ENCODE data around the gene LDB2. TPM values are rescaled to one million over a fixed set of nuclear protein-coding genes. Genes with fewer than 3 reads are reported as not detected.

LDB2 gene
- total and polyA plus RNA-seq, 2 donors (not counting 3 experiments of a cell fraction or from before 2014, with no cell fraction given), result 127 to 223 TPM

DNA sequence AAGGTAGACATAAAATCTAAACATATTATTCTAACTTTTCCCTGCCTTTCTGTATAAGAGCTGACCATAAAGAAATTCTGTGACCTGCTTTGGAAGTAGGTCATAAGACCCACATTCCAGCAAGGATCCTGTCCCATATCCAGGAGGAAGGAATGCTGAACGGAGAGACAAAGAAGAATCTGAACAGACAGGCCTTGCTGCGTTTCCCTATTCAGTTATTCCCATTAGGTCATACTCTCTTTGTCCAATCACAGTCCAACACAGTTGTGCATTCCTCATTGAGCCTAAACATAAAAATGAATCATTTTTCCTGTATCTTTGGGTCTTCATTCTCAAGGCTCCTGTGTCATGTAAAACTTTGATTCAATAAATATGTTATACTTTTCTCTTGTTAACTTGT, 384.6 kb downstream of the LDB2 start:
- ChIA-PET POLR2A (no interaction called here), CTCF (no interaction called here)
- H2AFZ ChIP-seq (ENCODE audit: low read depth, low read length), result no peak overlapping the region
- no peaks in the 10 kb centered on the region for H3K9me1 ChIP-seq (replicated peaks; ENCODE audit: control insufficient read depth, extremely low read depth, insufficient read depth, low read length)
- no peak overlapping the region for H3K9ac ChIP-seq (replicated peaks; ENCODE audit: extremely low read depth, insufficient read depth, low read length)
- no peaks in the 10 kb centered on the region for H4K20me1 ChIP-seq (replicated peaks; ENCODE audit: control insufficient read depth, extremely low read depth, insufficient read depth, low read length)
- no peaks in the 10 kb centered on the region for H3K27me3 ChIP-seq (ENCODE audit: control insufficient read depth in 2 of 2, insufficient read depth in 2 of 2, low read length in 2 of 2)
- H3K4me1 ChIP-seq (ENCODE audit: control insufficient read depth, extremely low read depth, insufficient read depth, low read length), result no peaks in the 10 kb centered on the region
- H3K4me3 ChIP-seq (replicated peaks in 1 of 3; ENCODE audit: insufficient read depth in 1 of 3, low read depth in 1 of 3, low read length in 3 of 3), result no peak overlapping the region
- no peak for FAIRE-seq
- H3K4me2 ChIP-seq (ENCODE audit: insufficient read depth, low read length), result no peak overlapping the region
- H3K36me3 ChIP-seq (ENCODE audit: control insufficient read depth in 2 of 2, extremely low read depth in 1 of 2, insufficient read depth in 2 of 2, low read length in 2 of 2), result peaks cover 0 to 8% of the 10 kb centered on the region in 2 experiments
- dilution Hi-C loops (cut with MboI; ENCODE audit: extremely low pct_ligation_motif_present, low sequenced_read_pairs), result no loop called here
- H3K27ac ChIP-seq (ENCODE audit: insufficient read depth, low read depth, low read length), result no peak overlapping the region
- no peaks in the 10 kb centered on the region for H3K9me3 ChIP-seq (replicated peaks; ENCODE audit: control insufficient read depth, insufficient read depth, low read length)
- DNase-seq (ENCODE audit: low read depth, low spot score), result peak; percentile 34
- intact Hi-C loops (cut with micrococcal nuclease), result no loop called here
- no TSS peak for BruUV-seq (replicated peaks)
- TF ChIP-seq POLR2A (IDR thresholded peaks at IDR 0.05; ENCODE audit: low read depth, low read length), result no peak
- no peak for TF ChIP-seq FOS (IDR thresholded peaks at IDR 0.05; ENCODE audit: borderline replicate concordance, insufficient read depth, low read length)
- TF ChIP-seq EZH2 (IDR thresholded peaks at IDR 0.05; ENCODE audit: borderline replicate concordance, low read depth, low read length, severe bottlenecking), result no peak
- no peak for TF ChIP-seq GATA2 (IDR thresholded peaks at IDR 0.05; ENCODE audit: insufficient read depth, insufficient read length, low read depth, low read length)
- TF ChIP-seq POLR2AphosphoS5 (IDR thresholded peaks at IDR 0.05; ENCODE audit: insufficient read depth, low read depth, low read length), result no peak
- TF ChIP-seq CTCF (IDR thresholded peaks at IDR 0.05; ENCODE audit: extremely low read depth in 1 of 2, insufficient read depth in 1 of 2, low read depth in 1 of 2, low read length in 2 of 2), result no peak
- TF ChIP-seq MYC (IDR thresholded peaks at IDR 0.05; ENCODE audit: low read depth, low read length), result no peak
- no peak for TF ChIP-seq JUN (IDR thresholded peaks at IDR 0.05; ENCODE audit: borderline replicate concordance, insufficient read depth, insufficient read length, low read depth)
- no peak for TF ChIP-seq MAX (IDR thresholded peaks at IDR 0.05; ENCODE audit: insufficient read depth, insufficient read length)
- H3K79me2 ChIP-seq (ENCODE audit: control insufficient read depth, insufficient read depth, low read length), result no peaks in the 10 kb centered on the region
